Heart left ventricle (tissue), 16 donors: Measurements from ENCODE around the gene APLN. TPM values are rescaled to one million over a fixed set of nuclear protein-coding genes. Genes with fewer than 3 reads are reported as not detected.

Experiments
- ATAC-seq, 4 donors: fragments of 200-7000 bp; cut with Tn5 transposase; one replicate each; pipeline ENCODE4 v1.9.1; 2020 to 2022; ENCODE audit warnings: moderate library complexity in 4 of 4, mild to moderate bottlenecking in 3 of 4, moderate number of reproducible peaks in 1 of 4
- DNase-seq, 5 donors: peaks; one replicate each; pipeline ENCODE4 v3.0.0-alpha.2; 2020
- H3K27ac ChIP-seq, 12 donors: fragments of 200-600 bp; sonication (generic) in 4 of 12; one replicate each; pipeline versions ENCODE4 v1.5.0 to v1.8.0; 2016 to 2022; ENCODE audit warnings: mild to moderate bottlenecking in 2 of 12
- H3K27me3 ChIP-seq, 9 donors: fragments of 200-600 bp; sonication (generic) in 2 of 9; one replicate each; pipeline versions ENCODE4 v1.5.1 to v1.8.0; 2016 to 2022; ENCODE audit warnings: mild to moderate bottlenecking in 3 of 9
- H3K36me3 ChIP-seq, 9 donors: fragments of 200-600 bp; sonication (generic) in 2 of 9; one replicate each; pipeline versions ENCODE4 v1.5.0 to v1.8.0; 2018 to 2022; ENCODE audit warnings: mild to moderate bottlenecking in 2 of 9
- H3K4me1 ChIP-seq, 12 donors: fragments of 200-600 bp; sonication (generic) in 4 of 12; one replicate each; pipeline versions ENCODE4 v1.5.0 to v1.8.0; 2016 to 2022; ENCODE audit warnings: mild to moderate bottlenecking in 3 of 12
- H3K4me3 ChIP-seq, 12 donors: fragments of 200-600 bp; sonication (generic) in 4 of 12; one replicate each; pipeline versions ENCODE4 v1.5.0 to v1.8.0; 2017 to 2022; ENCODE audit warnings: mild to moderate bottlenecking in 9 of 12, moderate library complexity in 4 of 12
- H3K9me3 ChIP-seq, 12 donors: fragments of 200-600 bp; sonication (generic) in 4 of 12; one replicate each; pipeline versions ENCODE4 v1.5.0 to v1.8.0; 2016 to 2022; ENCODE audit warnings: mild to moderate bottlenecking in 1 of 12
- CTCF ChIP-seq, 12 donors: fragments of 200-600 bp; sonication (generic) in 4 of 12; IDR thresholded peaks; one replicate each; pipeline versions ENCODE4 v1.5.0 to v1.8.0; 2018 to 2022; ENCODE audit warnings: antibody characterized with exemption in 12 of 12, mild to moderate bottlenecking in 5 of 12
- POLR2A ChIP-seq, 2 donors: fragments of 450-650 bp; IDR thresholded peaks; one replicate each; pipeline ENCODE4 v1.6.1; 2017; ENCODE audit warnings: antibody characterized with exemption in 2 of 2, mild to moderate bottlenecking in 2 of 2, moderate library complexity in 2 of 2
- WGBS, 4 donors: extraction: QIAGEN DNeasy Blood & Tissue Kit in 2 of 4; methylation state at CpG; one replicate each; pipeline versions ENCODE4 v1.1.5 to v1.1.7; 2013 to 2018; 5-methylcytosine and 5-hydroxymethylcytosine counted together
- intact Hi-C, 10 donors: fragments of 100-400 bp; cut with DNase I; formaldehyde crosslinking; loops; one replicate each; pipeline versions ENCODE4 v1.11.1 to v1.14.2; 2022
- polyA plus RNA-seq, 2 donors: library from polyadenylated mRNA; stranded (reverse); fragments of 200-250 nt; gene quantifications; one replicate each; pipeline ENCODE4 v1.2.3, GENCODE V29; 2013
- total RNA-seq, 9 donors: library from RNA; depleted of rRNA in 2 of 9; stranded (reverse); fragments of >200 nt in 2 of 9; fragmentation: NEBNext Ultra II Directional in 3 of 9; extraction: Animal tissue kit (Norgen Biotek cat#: 25700) in 3 of 9; gene quantifications; one replicate each; pipeline versions ENCODE4 v1.1.0 to v1.2.4, GENCODE V29; 2016 to 2023
- donor health status: ischemic (EF 13 %, LVEDD 7.1; RV severe dilation, severe dysfunction).
- donor health status: healthy with polysubstance abuse.
- donor health status: DM: no; HTN: yes; CAD: no.
- donor health status: DM: no; HTN: no; CAD: no.
- donor health status: ischemic (EF 25% LVEDD 6.9; RV normal size, moderate dysfunction).
- donor health status: ischemic (EF 25% LVEDD 5.7; RV mildly dilated, moderate dysfunction).
- donor health status: healthy.
- donor health status: DM: yes; HTN: yes; CAD: no.
- donor health status: ischemic (EF 35%, LVEDD 5.7; RV mildly dilated, moderate dysfunction).
- donor health status: nonischemic (EF 11% LVEDD 7.7; RV severe dilation, severe dysfunction).
- donor health status: DM: yes; HTN: yes; CAD: no.
- donor health status: PGD.
- donor health status: ischemic (EF 29% LVEDD 5.4; RV normal size, mild dysfunction).
- donor health status: nonischemic (EF 23%, LVEDD 6.1; RV moderate dilation, normal function).

The APLN gene
- total and polyA plus RNA-seq, 11 donors, result 3.6 to 19.9 (median 10.4) TPM

- 61 to 89% (median 81%) methylated on average over 2 of the region's 2 CpGs for WGBS, 4 donors
- intact Hi-C loops, result no loop called here
These were observed 4.4 kb upstream of the APLN start for GRCh38 chrX:129659141-129659540.

GRCh38 chrX:129658429-129658828 lies 3.7 kb upstream of the APLN start:
- Histone ChIP-seq H3K36me3 (no peaks in the 10 kb centered on the region), H3K9me3 (no peaks in the 10 kb centered on the region), H3K27ac (no peak overlapping the region), H3K4me3 (no peak overlapping the region), H3K4me1 (peaks cover 0 to 13% (median 6%) of the 10 kb centered on the region in 12 donors), H3K27me3 (peaks cover 0 to 18% (median 0%) of the 10 kb centered on the region in 9 donors)
- no peak for TF ChIP-seq CTCF (IDR thresholded peaks at IDR 0.05)
- TF ChIP-seq POLR2A (IDR thresholded peaks at IDR 0.05), result no peak
- no peak for DNase-seq
- no peak for ATAC-seq
- 78 to 99% (median 91%) methylated on average over 5 of the region's 5 CpGs for WGBS, 4 donors
- intact Hi-C loops, result no loop called here

More at GRCh38 chrX:129659141-129659540, 4.4 kb upstream of the APLN start:
- no peak for TF ChIP-seq CTCF (IDR thresholded peaks at IDR 0.05)
- TF ChIP-seq POLR2A (IDR thresholded peaks at IDR 0.05), result no peak
- no peak for ATAC-seq
- Histone ChIP-seq H3K27ac (no peak overlapping the region), H3K4me1 (peaks cover 0 to 6% (median under 1%) of the 10 kb centered on the region in 12 donors), H3K27me3 (peaks cover 0 to 11% (median 0%) of the 10 kb centered on the region in 9 donors), H3K36me3 (no peaks in the 10 kb centered on the region), H3K4me3 (no peak overlapping the region), H3K9me3 (no peaks in the 10 kb centered on the region)
- no peak for DNase-seq

- H3K4me1 ChIP-seq, result peaks cover 0 to 25% (median 10%) of the 10 kb centered on the region in 12 donors
- intact Hi-C loops, result loop anchor here in 1 of 10 donors (2.0 kb wide), 1 partner anchor 13 kb away; no protein-coding TSS in a partner anchor
- H3K9me3 ChIP-seq, result no peaks in the 10 kb centered on the region
- H3K27me3 ChIP-seq, result peaks cover 0 to 22% (median 0%) of the 10 kb centered on the region in 9 donors
- peak overlapping the region in 1 of 12 donors; percentile 60 for H3K27ac ChIP-seq
- DNase-seq (no peak), ATAC-seq (no peak)
- WGBS, 4 donors, result 39 to 55% (median 50%) methylated on average over 11 of the region's 11 CpGs
- H3K4me3 ChIP-seq, result peak overlapping the region in 1 of 12 donors; percentile 62
- TF ChIP-seq POLR2A (IDR thresholded peaks at IDR 0.05) (no peak), CTCF (IDR thresholded peaks at IDR 0.05) (no peak)
- H3K36me3 ChIP-seq, result no peaks in the 10 kb centered on the region
These were observed 942 bp upstream of the APLN start for GRCh38 chrX:129655547-129656249.

- intact Hi-C loops, result loop anchor here in 3 of 10 donors (5.0 kb wide), 1 partner anchor 68 kb away; no protein-coding TSS in a partner anchor
- no peak for TF ChIP-seq POLR2A (IDR thresholded peaks at IDR 0.05)
- TF ChIP-seq CTCF (IDR thresholded peaks at IDR 0.05), result no peak
- DNase-seq, result peak in 3 of 5 donors; percentile 23 to 70 (median 51)
- 1 to 50% (median 23%) methylated on average over 2 to 57 of the region's 57 CpGs for WGBS, 4 donors
- Histone ChIP-seq H3K27ac (peak overlapping the region in 8 of 12 donors; percentile 41 to 68 (median 59)), H3K4me3 (peak overlapping the region; percentile 29 to 63 (median 55)), H3K9me3 (no peaks in the 10 kb centered on the region), H3K27me3 (peaks cover 0 to 22% (median 0%) of the 10 kb centered on the region in 9 donors), H3K36me3 (no peaks in the 10 kb centered on the region), H3K4me1 (peaks cover 0 to 25% (median 10%) of the 10 kb centered on the region in 12 donors)
- ATAC-seq, result peak in 3 of 4 donors; percentile 50 to 71 (median 52)
These were observed 645 bp downstream of the APLN start for GRCh38 chrX:129653971-129654651.
